ENCODE measurements around the gene BTBD7. TPM values are rescaled to one million over a fixed set of nuclear protein-coding genes. Genes with fewer than 3 reads are reported as not detected.

BTBD7 gene
- total RNA-seq, 2 experiments from 2014 or later: 13.4 to 16.8 TPM

DNA sequence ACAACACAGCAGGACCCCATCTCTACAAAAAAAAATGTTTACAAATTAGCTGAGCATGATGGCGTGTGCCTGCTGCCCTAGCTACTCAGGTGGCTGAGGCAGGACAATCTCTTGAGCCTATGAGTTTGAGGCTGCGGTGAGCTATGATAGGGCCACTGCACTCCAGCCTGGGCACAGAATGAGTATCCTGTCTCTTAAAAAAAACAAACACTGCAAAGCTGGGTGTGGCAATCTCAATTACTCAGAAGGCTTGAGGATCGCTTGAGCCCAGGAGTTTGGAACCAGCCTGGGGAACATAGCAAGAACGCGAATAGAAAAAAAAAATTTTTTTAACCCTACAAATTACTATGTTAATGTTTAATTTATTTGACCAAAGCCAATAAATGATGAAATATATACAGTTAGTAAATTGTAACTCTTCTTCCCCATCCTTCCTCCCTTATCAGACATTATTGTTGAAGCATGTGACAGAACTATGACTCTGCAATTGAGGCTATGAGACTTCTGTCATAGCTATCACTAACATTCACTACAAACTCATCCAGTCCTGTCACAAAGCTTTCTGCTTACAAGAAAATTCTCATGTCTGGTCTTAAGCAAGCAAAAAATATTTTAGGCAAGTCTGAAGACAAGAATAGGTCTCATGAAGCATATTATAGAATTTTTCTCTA is 9.8 kb downstream of the BTBD7 start:
- Mint-ChIP-seq H3K27me3 (no peaks in the 10 kb centered on the region), H3K4me1 (peaks cover 28% of the 10 kb centered on the region), H3K27ac (no peak overlapping the region), H3K4me3 (no peak overlapping the region), H3K36me3 (ENCODE audit: low read depth) (peaks cover 10% of the 10 kb centered on the region), H3K9me3 (no peaks in the 10 kb centered on the region)
- ChIA-PET POLR2A (interaction anchor here (0.9 to 1.0 kb wide), 2 partner anchors 9 to 11 kb away, joined by 3 read pairs; no protein-coding TSS in a partner anchor), CTCF (no interaction called here)
- DNase-seq: no peak

DNA sequence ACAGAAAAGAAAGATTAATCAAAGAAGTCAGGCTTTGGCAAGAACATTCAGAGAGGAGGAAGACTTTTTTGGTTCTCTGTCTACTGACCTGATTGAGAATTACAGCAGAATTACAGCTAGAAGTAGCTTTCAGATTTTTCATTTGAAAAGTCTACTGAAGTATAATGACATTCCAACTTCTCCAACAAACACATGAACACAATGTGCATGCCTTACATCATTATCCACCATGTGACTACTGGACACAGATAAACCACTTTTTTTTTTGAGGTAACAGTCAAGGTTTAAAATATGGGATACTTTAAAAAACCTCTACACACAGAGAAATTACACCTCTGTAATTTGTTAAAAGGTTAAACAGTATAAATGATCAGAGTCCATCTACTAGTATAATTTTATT is 12.3 kb downstream of the BTBD7 start:
- ChIA-PET POLR2A (no interaction called here), CTCF (no interaction called here)
- H3K27ac Mint-ChIP-seq: no peak overlapping the region
- no peaks in the 10 kb centered on the region for H3K27me3 Mint-ChIP-seq
- peaks cover 25% of the 10 kb centered on the region for H3K4me1 Mint-ChIP-seq
- H3K9me3 Mint-ChIP-seq: no peaks in the 10 kb centered on the region
- DNase-seq: no peak
- H3K36me3 Mint-ChIP-seq (ENCODE audit: low read depth): peaks cover 10% of the 10 kb centered on the region
- no peak overlapping the region for H3K4me3 Mint-ChIP-seq

- ChIA-PET CTCF (no interaction called here), POLR2A (no interaction called here)
- H3K27me3 Mint-ChIP-seq: no peaks in the 10 kb centered on the region
- H3K9me3 Mint-ChIP-seq: no peaks in the 10 kb centered on the region
- peaks cover 10% of the 10 kb centered on the region for H3K36me3 Mint-ChIP-seq (ENCODE audit: low read depth)
- H3K4me3 Mint-ChIP-seq: no peak overlapping the region
- no peak overlapping the region for H3K27ac Mint-ChIP-seq
- DNase-seq: no peak
- H3K4me1 Mint-ChIP-seq: peaks cover 25% of the 10 kb centered on the region
Measured at GRCh38 chr14:93319958-93320357, 12.9 kb downstream of the BTBD7 start.

DNA sequence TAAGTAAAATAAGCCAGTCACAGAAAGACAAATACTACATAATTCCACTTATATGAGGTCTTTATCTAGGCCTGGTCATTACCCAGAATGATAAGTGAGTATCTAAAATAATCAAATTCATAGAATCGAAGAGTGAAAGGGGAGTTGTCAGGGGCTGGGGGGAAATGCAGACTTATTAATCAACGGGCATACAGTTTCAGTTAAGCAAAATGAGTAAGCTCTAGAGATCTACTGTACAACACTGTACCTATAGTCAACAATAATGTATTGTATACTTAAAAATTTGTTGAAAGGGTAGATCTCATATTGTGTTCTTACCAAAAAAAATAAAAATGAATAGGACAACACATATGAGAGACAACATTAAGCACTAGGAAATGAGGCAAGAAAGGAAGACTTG is 13.3 kb downstream of the BTBD7 start:
- Mint-ChIP-seq H3K9me3 (no peaks in the 10 kb centered on the region), H3K4me3 (no peak overlapping the region), H3K4me1 (peaks cover 22% of the 10 kb centered on the region), H3K27ac (no peak overlapping the region), H3K27me3 (no peaks in the 10 kb centered on the region), H3K36me3 (ENCODE audit: low read depth) (peaks cover 6% of the 10 kb centered on the region)
- no peak for DNase-seq
- POLR2A ChIA-PET: interaction anchor here (0.7 to 1.9 kb wide), 2 partner anchors 12 to 1523 kb away, joined by 3 to 7 read pairs; no protein-coding TSS in a partner anchor
- CTCF ChIA-PET: no interaction called here

GRCh38 chr14:93318927-93319326 is 13.9 kb downstream of the BTBD7 start:
- peaks cover 5% of the 10 kb centered on the region for H3K36me3 Mint-ChIP-seq (ENCODE audit: low read depth)
- POLR2A ChIA-PET: interaction anchor here (0.7 to 1.9 kb wide), 2 partner anchors 12 to 1523 kb away, joined by 3 to 7 read pairs; no protein-coding TSS in a partner anchor
- no peak for DNase-seq
- no peaks in the 10 kb centered on the region for H3K9me3 Mint-ChIP-seq
- no peak overlapping the region for H3K27ac Mint-ChIP-seq
- peaks cover 21% of the 10 kb centered on the region for H3K4me1 Mint-ChIP-seq
- CTCF ChIA-PET: no interaction called here
- H3K27me3 Mint-ChIP-seq: no peaks in the 10 kb centered on the region
- no peak overlapping the region for H3K4me3 Mint-ChIP-seq

GRCh38 chr14:93317875-93318807 is 14.7 kb downstream of the BTBD7 start:
- Mint-ChIP-seq H3K4me1 (peaks cover 19% of the 10 kb centered on the region), H3K4me3 (no peak overlapping the region), H3K27ac (no peak overlapping the region), H3K9me3 (no peaks in the 10 kb centered on the region), H3K27me3 (no peaks in the 10 kb centered on the region), H3K36me3 (ENCODE audit: low read depth) (peaks cover 2% of the 10 kb centered on the region)
- ChIA-PET POLR2A (interaction anchor here (1.9 kb wide), 1 partner anchor 13 kb away, joined by 7 read pairs; no protein-coding TSS in a partner anchor), CTCF (interaction anchor here (0.7 kb wide), 1 partner anchor 13 kb away, joined by 4 read pairs; no protein-coding TSS in a partner anchor)
- DNase-seq: no peak

DNA sequence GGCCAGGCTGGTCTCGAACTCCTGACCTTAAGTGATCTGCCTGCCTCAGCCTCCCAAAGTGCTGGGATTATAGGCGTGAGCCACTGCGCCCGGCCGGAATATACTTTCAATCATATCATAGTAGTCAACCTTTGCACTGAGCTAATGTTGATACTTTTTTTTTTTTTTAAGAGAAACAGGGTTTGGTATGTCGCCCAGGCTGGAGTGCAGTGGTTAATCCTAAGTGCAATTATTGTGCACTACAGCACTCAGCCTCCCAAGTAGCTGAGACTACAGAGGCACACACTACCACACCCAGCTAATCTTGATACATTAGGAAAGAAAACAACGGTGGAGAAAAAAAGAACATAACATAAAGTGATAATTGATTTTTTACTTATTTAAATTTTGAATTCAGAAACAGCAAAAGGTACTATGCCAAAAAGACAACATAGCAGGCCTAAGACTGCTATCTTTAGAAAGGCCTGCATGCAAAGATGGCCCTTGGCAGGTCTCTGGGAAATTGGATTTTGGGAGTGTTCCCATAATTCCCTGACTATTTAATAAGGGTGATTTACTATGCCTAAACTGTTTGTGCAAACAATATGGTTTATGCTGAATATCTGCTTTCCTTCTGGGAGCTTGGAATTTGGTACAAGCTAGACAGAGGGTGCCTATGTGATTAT is 15.5 kb downstream of the BTBD7 start:
- POLR2A ChIA-PET: interaction anchor here (1.9 kb wide), 1 partner anchor 14 kb away, joined by 7 read pairs; no protein-coding TSS in a partner anchor
- peaks cover 2% of the 10 kb centered on the region for H3K36me3 Mint-ChIP-seq (ENCODE audit: low read depth)
- CTCF ChIA-PET: no interaction called here
- H3K27me3 Mint-ChIP-seq: no peaks in the 10 kb centered on the region
- no peak overlapping the region for H3K4me3 Mint-ChIP-seq
- no peak for DNase-seq
- H3K27ac Mint-ChIP-seq: no peak overlapping the region
- H3K9me3 Mint-ChIP-seq: no peaks in the 10 kb centered on the region
- H3K4me1 Mint-ChIP-seq: peaks cover 19% of the 10 kb centered on the region

DNA sequence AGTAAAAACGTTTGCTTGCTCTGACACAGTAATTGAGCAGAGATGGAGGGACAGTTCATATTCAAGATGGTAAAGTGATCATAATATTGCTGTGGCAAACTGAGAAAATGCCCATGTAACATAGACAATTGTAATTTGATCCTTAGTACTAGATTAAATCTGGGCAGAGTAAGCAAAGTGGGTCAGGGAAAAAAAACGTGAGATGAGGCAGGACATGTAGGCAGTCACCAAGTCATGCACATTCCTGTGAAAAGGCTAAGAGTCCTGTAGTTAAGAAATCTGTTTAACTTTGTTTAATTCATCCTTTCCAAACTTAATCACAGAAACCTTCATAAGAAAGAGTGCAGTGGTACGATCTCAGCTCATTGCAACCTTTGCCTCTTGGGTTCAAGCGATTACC is 16.1 kb downstream of the BTBD7 start:
- H3K4me1 Mint-ChIP-seq: peaks cover 19% of the 10 kb centered on the region
- no peak overlapping the region for H3K4me3 Mint-ChIP-seq
- ChIA-PET POLR2A (no interaction called here), CTCF (no interaction called here)
- no peak overlapping the region for H3K27ac Mint-ChIP-seq
- H3K9me3 Mint-ChIP-seq: no peaks in the 10 kb centered on the region
- no peak for DNase-seq
- no peaks in the 10 kb centered on the region for H3K27me3 Mint-ChIP-seq
- H3K36me3 Mint-ChIP-seq (ENCODE audit: low read depth): peaks cover 2% of the 10 kb centered on the region

GRCh38 chr14:93315575-93315974 is 17.3 kb downstream of the BTBD7 start:
- ChIA-PET POLR2A (no interaction called here), CTCF (no interaction called here)
- Mint-ChIP-seq H3K36me3 (ENCODE audit: low read depth) (peaks cover 2% of the 10 kb centered on the region), H3K4me3 (no peak overlapping the region), H3K4me1 (peaks cover 19% of the 10 kb centered on the region), H3K27ac (no peak overlapping the region), H3K9me3 (no peaks in the 10 kb centered on the region), H3K27me3 (no peaks in the 10 kb centered on the region)
- no peak for DNase-seq

- Mint-ChIP-seq H3K4me3 (no peak overlapping the region), H3K4me1 (peaks cover 5% of the 10 kb centered on the region)
Measured at GRCh38 chr14:93311082-93311481, 21.8 kb downstream of the BTBD7 start.

DNA sequence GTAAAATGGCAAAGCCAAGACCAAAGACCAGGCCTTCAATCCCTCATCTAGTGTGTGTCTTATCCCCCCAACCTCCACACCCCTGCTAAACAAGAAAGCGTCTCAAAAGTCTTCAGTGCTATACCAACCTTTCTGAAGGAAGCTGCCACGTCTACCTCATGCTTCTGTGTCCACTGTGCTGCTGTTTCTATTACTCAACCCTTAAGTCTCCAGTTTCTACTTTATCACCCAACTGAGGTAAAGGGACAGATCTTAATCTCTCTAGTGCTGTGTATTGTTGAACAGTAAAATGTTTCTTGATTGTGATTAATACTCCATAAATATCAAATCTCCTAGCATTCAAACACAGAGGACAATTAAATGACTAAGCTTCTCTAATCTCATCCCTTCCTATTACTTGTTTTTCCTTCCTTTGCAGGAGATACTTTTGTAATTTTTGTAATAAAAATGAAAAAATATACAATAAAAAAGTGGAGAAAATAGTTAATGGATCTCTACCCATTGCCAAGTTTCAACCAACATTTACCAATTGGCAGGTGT is 23.3 kb downstream of the BTBD7 start:
- Mint-ChIP-seq H3K27ac (no peak overlapping the region), H3K27me3 (no peaks in the 10 kb centered on the region), H3K4me3 (no peak overlapping the region), H3K36me3 (ENCODE audit: low read depth) (no peaks in the 10 kb centered on the region), H3K4me1 (peaks cover 6% of the 10 kb centered on the region), H3K9me3 (no peaks in the 10 kb centered on the region)
- ChIA-PET POLR2A (no interaction called here), CTCF (no interaction called here)
- no peak for DNase-seq

More at GRCh38 chr14:93311082-93311481, 21.8 kb downstream of the BTBD7 start:
- no peak overlapping the region for H3K27ac Mint-ChIP-seq
- DNase-seq: no peak
- ChIA-PET CTCF (no interaction called here), POLR2A (no interaction called here)
- no peaks in the 10 kb centered on the region for H3K9me3 Mint-ChIP-seq
- no peaks in the 10 kb centered on the region for H3K36me3 Mint-ChIP-seq (ENCODE audit: low read depth)
- H3K27me3 Mint-ChIP-seq: no peaks in the 10 kb centered on the region

- POLR2A ChIA-PET: no interaction called here
- no peak overlapping the region for H3K27ac Mint-ChIP-seq
- H3K4me3 Mint-ChIP-seq: no peak overlapping the region
Measured at GRCh38 chr14:93308686-93309345, 24.0 kb downstream of the BTBD7 start.

More at GRCh38 chr14:93308686-93309345, 24.0 kb downstream of the BTBD7 start:
- DNase-seq: no peak
- Mint-ChIP-seq H3K4me1 (peaks cover 6% of the 10 kb centered on the region), H3K27me3 (no peaks in the 10 kb centered on the region), H3K36me3 (ENCODE audit: low read depth) (no peaks in the 10 kb centered on the region), H3K9me3 (no peaks in the 10 kb centered on the region)
- CTCF ChIA-PET: no interaction called here

Measured in activated CD4-positive, alpha-beta memory T cell treated with anti-CD3 and anti-CD28 coated beads, Interleukin-2, amount 10 ng/mL, durations not matched to agents 7 days and 5 days (primary cell).